Stimulated activated CD4-positive, alpha-beta T cell treated with anti-CD3 and anti-CD28 coated beads, TNF-alpha, amount 100 ng/mL, for 48 hours (primary cell): ENCODE data around the gene TMEM131L.
"Not testable (repeated sequence)": the region's sequence is repeated elsewhere in the genome, so short reads cannot be mapped to it uniquely, and the experiment has no call there.

Experiments
- DNase-seq, 3 donors: peaks; one replicate each; pipeline ENCODE4 v3.0.0-alpha.2; 2020; ENCODE audit warnings: low read depth in 3 of 3

Gene TMEM131L

GRCh38 chr4:153506341-153507309 is 40.5 kb downstream of the TMEM131L start:
- no peak for DNase-seq

DNA sequence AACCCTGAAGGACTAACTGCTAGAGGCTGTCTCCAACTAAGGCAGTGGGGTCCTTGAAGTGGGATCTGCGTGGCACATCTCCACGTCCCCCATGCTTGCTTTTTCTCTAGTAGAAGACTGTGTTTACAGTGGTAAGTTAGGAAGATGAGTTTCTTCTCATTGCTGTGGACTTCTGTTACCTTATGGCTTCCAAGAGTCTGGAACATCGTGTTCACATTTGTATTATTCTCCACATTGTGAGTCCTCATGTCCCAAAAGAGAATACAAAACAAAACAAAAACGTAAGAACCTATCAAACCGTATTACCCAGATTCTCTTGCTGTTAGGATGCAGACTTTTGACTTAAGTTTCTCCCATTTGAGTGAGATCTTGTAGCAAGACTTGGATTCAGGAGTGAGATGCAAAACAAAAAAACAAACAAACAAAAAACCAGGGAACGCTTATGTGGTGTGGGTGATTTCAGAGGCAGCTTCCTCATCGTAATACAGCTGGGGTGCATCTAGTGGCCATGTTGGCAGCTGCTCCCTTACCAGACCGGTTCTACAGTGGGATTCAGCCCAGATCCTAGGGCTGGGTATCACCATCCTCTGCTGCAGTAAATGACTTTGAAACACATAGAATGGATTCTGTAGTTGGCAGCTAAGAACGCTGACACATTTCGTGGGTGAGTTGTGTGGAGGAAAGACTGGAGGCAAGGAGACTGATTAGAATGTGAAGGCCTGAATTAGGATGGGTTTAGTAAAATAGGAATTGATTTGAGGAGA is 41.3 kb downstream of the TMEM131L start:
- DNase-seq, result no peak

GRCh38 chr4:153509212-153509611 is 43.1 kb downstream of the TMEM131L start:
- DNase-seq, result not testable (repeated sequence)

DNA sequence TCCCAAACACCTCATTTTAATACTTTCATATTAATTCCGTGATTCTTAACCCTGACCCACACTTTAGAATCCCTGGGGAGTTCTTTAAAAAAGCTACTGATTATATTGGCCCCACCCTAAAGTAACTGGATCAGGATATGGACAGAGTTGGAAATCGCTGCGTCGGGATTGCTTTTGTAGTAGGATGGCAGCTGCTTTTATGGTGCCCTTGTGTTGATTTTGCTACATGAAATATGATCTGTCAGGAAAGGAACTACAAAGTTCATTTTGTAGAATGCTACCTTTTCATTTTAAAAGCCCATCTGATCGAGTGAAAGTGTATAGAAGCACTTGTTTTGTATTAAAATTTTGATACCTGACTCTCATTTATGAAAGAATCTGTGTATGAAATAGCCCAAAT is 43.6 kb downstream of the TMEM131L start:
- DNase-seq, result no peak

DNA sequence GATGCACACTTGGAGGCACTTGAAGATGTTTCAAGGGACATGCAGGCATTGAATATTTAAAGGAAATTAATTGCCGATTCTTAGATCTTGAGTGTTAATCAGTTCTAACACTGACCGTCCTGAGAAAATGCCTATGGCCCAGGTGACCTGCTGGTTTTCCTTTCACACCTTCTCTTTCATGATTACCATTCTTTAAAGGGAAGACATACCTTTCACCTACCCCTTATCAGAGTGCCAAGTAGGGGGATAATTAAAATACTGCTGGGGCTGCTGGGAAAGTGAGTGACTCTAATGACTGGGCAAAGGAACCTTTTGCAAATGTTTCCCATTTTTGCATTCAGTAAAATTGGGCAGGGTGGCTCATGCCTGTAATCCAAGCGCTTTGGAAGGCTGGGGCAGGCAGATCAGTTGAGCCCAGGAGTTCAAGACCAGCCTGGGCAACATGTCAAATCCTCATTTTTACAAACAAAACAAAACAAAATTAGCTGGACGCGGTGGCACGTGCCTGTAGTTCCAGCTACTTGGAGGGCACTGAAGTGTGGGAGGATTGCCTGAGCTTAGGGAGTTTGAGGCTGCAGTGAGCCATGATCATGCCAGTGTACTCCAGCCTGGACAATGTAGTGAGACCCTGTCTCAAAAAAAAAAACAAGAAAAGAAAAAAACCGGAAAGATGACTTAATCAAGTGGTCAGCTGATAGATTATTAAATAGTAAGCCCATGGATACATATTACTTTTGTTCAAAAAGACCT is 44.3 kb downstream of the TMEM131L start:
- DNase-seq, result no peak

DNA sequence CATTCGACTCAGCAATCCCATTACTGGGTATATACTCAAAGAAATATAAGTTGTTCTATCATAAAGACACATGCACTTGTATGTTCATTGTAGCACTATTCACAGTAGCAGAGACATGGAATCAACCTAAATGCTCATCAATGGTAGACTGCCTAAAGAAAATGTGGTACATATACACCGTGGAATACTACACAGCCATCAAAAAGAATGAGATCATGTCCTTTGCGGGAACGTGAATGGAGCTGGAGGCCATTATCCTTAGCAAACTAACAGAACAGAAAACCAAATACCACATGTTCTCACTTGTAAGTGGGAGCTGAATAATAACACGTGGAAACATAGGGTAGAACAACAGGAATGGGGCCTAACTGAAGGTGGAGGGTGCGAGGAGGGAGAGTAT is 44.9 kb downstream of the TMEM131L start:
- DNase-seq, result no peak

DNA sequence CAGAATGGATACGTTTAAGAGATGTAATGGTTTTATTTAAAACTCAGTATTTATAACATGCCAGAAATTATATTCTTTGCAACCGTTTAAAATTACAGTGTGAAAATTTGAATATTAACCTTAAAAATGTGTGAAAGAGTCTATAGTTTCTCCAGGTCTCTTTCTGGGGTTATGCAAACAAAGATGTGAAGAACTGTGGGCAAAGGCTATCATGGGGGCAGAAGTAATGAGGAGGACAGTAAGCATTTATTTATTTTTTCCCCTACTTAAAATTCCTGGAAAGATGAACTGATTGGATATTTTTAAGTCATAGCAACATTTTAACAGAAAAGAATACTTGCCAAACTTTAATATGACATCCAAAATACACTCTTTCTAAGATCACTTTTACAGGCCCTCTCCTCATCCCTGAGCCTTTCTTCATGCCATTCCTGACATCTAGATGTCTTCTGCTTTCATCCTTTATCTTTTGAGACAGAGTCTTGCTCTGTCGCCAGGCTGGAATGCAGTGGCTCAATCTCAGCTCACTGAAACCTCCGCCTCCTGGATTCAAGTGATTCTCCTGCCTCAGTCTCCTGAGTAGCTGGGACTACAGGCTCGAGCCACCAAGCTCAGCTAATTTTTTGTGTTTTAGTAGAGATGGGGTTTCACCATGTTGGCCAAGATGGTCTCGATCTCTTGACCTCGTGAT is 46.1 kb downstream of the TMEM131L start:
- DNase-seq, result no peak

- DNase-seq, result no peak
Measured at GRCh38 chr4:153512952-153513500, 46.9 kb downstream of the TMEM131L start.

DNA sequence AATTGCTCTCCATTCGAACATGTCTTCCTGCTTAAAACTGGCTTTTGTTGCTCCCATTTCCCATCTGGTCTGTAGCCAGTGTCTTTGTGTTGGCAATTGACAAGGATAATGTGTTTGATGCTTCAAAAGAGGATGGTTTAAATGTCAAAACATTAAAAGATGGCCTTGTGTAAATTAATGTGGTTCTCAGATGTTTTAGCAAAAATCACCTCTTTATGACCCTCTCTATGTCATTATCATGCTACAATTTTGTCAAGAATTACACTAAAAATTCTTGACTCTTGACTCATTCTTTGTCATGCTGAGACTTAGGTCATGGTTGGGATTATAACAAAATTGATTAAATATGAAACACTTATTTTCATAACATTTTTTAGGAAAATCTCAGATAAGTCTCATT is 47.4 kb downstream of the TMEM131L start:
- DNase-seq, result no peak

GRCh38 chr4:153514001-153514526 is 47.9 kb downstream of the TMEM131L start:
- DNase-seq, result no peak

DNA sequence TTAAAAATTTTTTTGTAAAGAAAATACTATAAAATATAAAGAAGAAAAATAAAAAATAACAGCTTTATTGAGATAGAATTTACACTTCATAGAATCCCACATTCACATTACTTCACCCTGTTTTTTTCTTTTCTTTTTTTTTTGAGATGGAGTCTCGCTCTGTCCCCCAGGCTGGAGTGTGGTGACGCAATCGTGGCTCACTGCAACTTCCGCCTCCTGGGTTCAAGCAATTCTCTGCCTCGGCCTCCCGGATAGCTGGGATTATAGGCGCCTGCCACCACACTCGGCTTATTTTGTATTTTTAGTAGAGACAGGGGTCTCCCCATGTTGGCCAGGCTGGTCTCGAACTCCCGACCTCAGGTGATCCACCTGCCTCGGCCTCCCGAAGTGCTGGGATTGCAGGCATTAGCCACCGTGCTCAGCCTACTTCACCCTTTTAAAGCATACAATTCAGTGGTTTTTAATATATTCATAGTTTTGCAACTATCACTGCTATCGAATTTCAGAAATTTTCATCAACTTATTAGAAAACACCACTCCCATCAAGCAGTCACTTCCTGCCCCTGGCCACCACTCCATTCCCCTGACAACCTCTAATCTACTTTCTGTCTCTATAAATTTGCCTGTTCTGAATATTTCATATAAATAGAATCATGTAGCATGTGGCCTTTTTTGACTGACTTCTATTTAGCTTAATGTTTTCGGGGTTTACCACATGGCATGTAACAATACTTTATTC is 48.7 kb downstream of the TMEM131L start:
- no peak for DNase-seq

- no peak for DNase-seq
Measured at GRCh38 chr4:153517159-153517558, 51.0 kb downstream of the TMEM131L start.

- no peak for DNase-seq
Measured at GRCh38 chr4:153518001-153518400, 51.8 kb downstream of the TMEM131L start.

DNA sequence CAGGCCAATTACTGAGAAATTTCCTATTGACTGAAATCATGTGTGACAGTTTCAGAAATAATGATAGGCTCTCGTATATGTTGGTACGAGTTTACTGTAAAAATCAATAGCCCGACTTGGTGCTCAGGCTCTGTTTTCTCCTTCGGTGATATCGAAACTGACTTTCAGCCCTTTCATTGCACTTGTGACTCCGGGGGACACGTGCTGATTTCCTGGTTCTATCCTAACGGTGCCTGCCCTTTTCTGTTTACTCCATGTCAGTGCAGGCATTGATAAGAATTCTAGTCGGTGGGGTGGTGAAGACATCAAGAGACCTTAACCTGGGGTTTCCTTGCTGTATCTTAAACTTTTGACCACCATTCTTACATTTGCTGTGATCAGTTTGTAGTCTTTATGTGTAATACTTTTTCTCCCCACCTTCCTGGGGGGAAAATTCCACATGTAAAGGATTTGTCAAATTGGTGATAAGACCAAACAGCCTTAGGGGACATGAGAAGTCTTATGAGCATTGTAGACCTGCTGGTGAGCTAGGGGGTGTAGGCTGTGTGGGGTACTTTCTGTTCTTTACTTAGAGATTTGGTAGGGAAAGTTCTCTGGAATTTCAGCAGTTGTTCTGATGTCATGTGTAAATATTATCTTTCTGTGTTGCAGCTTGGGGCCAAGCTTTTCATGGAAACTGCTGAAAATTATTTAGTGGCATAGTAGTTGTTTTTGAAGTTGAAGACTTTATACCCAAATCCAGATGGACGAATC is 52.7 kb downstream of the TMEM131L start:
- no peak for DNase-seq

GRCh38 chr4:153519687-153520086 is 53.5 kb downstream of the TMEM131L start:
- no peak for DNase-seq

GRCh38 chr4:153520227-153520626 is 54.1 kb downstream of the TMEM131L start:
- DNase-seq, result no peak

GRCh38 chr4:153520801-153521329 is 54.7 kb downstream of the TMEM131L start:
- no peak for DNase-seq

GRCh38 chr4:153521478-153521877 is 55.3 kb downstream of the TMEM131L start:
- no peak for DNase-seq
